ENCODE results near the gene OTUD4.
"Not testable (repeated sequence)": the region's sequence is repeated elsewhere in the genome, so short reads cannot be mapped to it uniquely, and the experiment has no call there.

Gene OTUD4

GRCh38 chr4:145177906-145178538 lies 2.4 kb downstream of the OTUD4 start:
- DNase-seq = no peak

GRCh38 chr4:145177511-145177905 lies 2.9 kb downstream of the OTUD4 start:
- no peak for DNase-seq

GRCh38 chr4:145176641-145177432 lies 3.6 kb downstream of the OTUD4 start:
- DNase-seq = peak; percentile 11

- DNase-seq = no peak
These were observed 8.5 kb downstream of the OTUD4 start for GRCh38 chr4:145171911-145172310.

GRCh38 chr4:145170223-145170622 lies 10.2 kb downstream of the OTUD4 start:
- no peak for DNase-seq

- no peak for DNase-seq
These were observed 11.7 kb downstream of the OTUD4 start for GRCh38 chr4:145168581-145169187.

- DNase-seq = no peak
These were observed 12.5 kb downstream of the OTUD4 start for GRCh38 chr4:145167887-145168286.

- DNase-seq = no peak
These were observed 18.8 kb downstream of the OTUD4 start for GRCh38 chr4:145161549-145161948.

- DNase-seq = no peak
These were observed 23.4 kb downstream of the OTUD4 start for GRCh38 chr4:145156986-145157385.

- no peak for DNase-seq
These were observed 25.0 kb downstream of the OTUD4 start for GRCh38 chr4:145155268-145155870.

- no peak for DNase-seq
These were observed 25.8 kb downstream of the OTUD4 start for GRCh38 chr4:145154573-145154972.

GRCh38 chr4:145153904-145154298 lies 26.5 kb downstream of the OTUD4 start:
- DNase-seq = no peak

GRCh38 chr4:145153181-145153903 lies 27.0 kb downstream of the OTUD4 start:
- DNase-seq = no peak

GRCh38 chr4:145148980-145149379 lies 31.4 kb downstream of the OTUD4 start:
- no peak for DNase-seq

- not testable (repeated sequence) for DNase-seq
These were observed 44.2 kb downstream of the OTUD4 start for GRCh38 chr4:145136219-145136618.

- DNase-seq = no peak
These were observed 47.8 kb downstream of the OTUD4 start for GRCh38 chr4:145132511-145133098.

- DNase-seq = no peak
These were observed 48.5 kb downstream of the OTUD4 start for GRCh38 chr4:145131848-145132247.

- no peak for DNase-seq
These were observed 49.5 kb downstream of the OTUD4 start for GRCh38 chr4:145130788-145131399.

GRCh38 chr4:145130130-145130529 lies 50.3 kb downstream of the OTUD4 start:
- DNase-seq = no peak

GRCh38 chr4:145125396-145125795 lies 55.0 kb downstream of the OTUD4 start:
- no peak for DNase-seq

GRCh38 chr4:145108128-145108527 lies 72.3 kb downstream of the OTUD4 start:
- DNase-seq = no peak

- DNase-seq = no peak
These were observed 73.3 kb downstream of the OTUD4 start for GRCh38 chr4:145107126-145107525.

Data from central memory CD4-positive, alpha-beta T cell (primary cell).